ENCODE measurements around the gene YBX1.

The YBX1 gene

DNA sequence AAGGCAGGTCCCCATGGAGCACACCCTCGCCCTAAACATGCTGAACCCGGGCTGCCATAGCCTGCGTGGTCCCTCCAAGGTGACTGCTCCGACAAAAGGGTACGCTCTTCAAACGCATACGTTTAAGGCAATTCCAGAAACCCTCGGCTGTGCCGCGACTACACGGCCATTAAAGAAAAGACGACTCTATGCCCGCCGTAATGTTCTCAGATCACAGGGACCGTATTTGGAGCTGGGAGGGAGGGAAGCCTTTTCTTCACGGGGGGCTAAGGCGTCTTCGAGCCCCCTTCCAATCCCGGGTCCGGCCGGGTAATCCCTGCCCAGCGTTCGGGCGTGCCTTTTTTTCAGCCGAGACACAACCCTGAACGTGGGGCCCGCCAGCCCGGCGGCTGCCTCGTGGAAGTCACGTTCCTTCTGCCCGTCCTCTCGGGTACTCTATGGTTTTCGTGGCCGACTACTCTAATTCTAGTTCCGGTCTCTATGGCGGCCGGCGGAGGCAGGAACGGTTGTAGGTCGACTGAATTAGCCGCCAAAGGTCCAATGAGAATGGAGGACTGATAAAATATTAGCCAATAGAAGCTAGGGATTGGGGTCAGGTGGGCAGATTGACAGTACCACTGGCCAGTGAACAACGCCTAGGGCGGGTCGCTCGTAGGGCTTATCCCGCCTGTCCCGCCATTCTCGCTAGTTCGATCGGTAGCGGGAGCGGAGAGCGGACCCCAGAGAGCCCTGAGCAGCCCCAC, at the start of gene YBX1:
YBX1 (plus strand) TSS at position 678 of the 743 bp plus-strand sequence. CDS start 148 bp downstream, outside the sequence.
- H3K9me3 ChIP-seq (replicated peaks; ENCODE audit: insufficient read depth, low read length) = no peaks in the 10 kb centered on the region
- peak within 1 kb of the TSS; percentile 98 for H3K9ac ChIP-seq (ENCODE audit: low read length)
- no peaks in the 10 kb centered on the region for H3K27me3 ChIP-seq (replicated peaks; ENCODE audit: insufficient read depth, low read length)
- peaks cover 9% of the 10 kb centered on the region; the same call in 1 of the 2 replicates for H3F3A ChIP-seq (ENCODE audit: insufficient read depth, low read length)
- peaks cover 23% of the 10 kb centered on the region for H3K4me1 ChIP-seq (ENCODE audit: low read length)
- H3K27ac ChIP-seq (ENCODE audit: low read length) = peak within 1 kb of the TSS; percentile 87
- H3K36me3 ChIP-seq (replicated peaks; ENCODE audit: insufficient read depth, low read length) = peaks cover 5% of the 10 kb centered on the region; the same call in 1 of the 2 replicates
- no peak for TF ChIP-seq EZH2phosphoT487 (IDR thresholded peaks at IDR 0.05; ENCODE audit: low read length)
- no peak for TF ChIP-seq CTCF (IDR thresholded peaks at IDR 0.05; ENCODE audit: low read length)
- no peak for TF ChIP-seq EZH2 (optimal IDR thresholded peaks at IDR 0.05; ENCODE audit: low read depth, low read length)
- H3K9me2 ChIP-seq (replicated peaks; ENCODE audit: insufficient read depth, low read length) = no peaks in the 10 kb centered on the region
- DNase-seq = peak; percentile 99
- H3K4me3 ChIP-seq (ENCODE audit: low read length) = peak within 1 kb of the TSS; percentile 93
- peaks cover 56% of the 10 kb centered on the region for H3K79me2 ChIP-seq (ENCODE audit: low read length)
- peaks cover 36% of the 10 kb centered on the region for H4K20me1 ChIP-seq (ENCODE audit: insufficient read depth, low read length)
- H2AFZ ChIP-seq (ENCODE audit: low read length) = peak within 1 kb of the TSS; percentile 87
- H3K4me2 ChIP-seq (ENCODE audit: low read depth, low read length) = peak within 1 kb of the TSS; percentile 94

DNA sequence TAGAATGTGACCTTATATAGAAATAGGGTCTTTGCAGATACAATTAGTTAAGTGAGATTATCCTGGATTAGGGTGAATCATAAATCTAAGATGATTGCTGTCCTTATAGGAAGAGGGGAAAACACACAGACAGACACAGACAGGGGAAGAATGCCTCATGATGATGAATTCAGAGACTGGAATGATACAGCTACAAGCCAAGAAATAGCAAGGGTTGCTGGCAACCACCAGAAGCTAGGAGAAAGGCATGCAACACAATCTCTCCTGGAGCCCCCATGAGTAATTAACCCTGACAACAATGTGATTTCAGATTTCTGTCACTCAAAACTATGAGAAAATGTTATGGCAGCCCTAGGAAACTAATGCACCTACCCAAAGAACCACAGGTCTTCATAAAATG, 43.1 kb upstream of the YBX1 start:
- H3K4me2 ChIP-seq (ENCODE audit: low read depth, low read length) = no peak overlapping the region
- no peaks in the 10 kb centered on the region for H4K20me1 ChIP-seq (ENCODE audit: insufficient read depth, low read length)
- H3K9me3 ChIP-seq (replicated peaks; ENCODE audit: insufficient read depth, low read length) = no peaks in the 10 kb centered on the region
- no peak overlapping the region for H2AFZ ChIP-seq (ENCODE audit: low read length)
- DNase-seq = no peak
- H3K27me3 ChIP-seq (replicated peaks; ENCODE audit: insufficient read depth, low read length) = no peaks in the 10 kb centered on the region
- no peak overlapping the region for H3K9ac ChIP-seq (ENCODE audit: low read length)
- H3K79me2 ChIP-seq (ENCODE audit: low read length) = no peaks in the 10 kb centered on the region
- H3K27ac ChIP-seq (ENCODE audit: low read length) = no peak overlapping the region
- H3K9me2 ChIP-seq (replicated peaks; ENCODE audit: insufficient read depth, low read length) = no peaks in the 10 kb centered on the region
- no peaks in the 10 kb centered on the region for H3K36me3 ChIP-seq (replicated peaks; ENCODE audit: insufficient read depth, low read length)
- H3K4me1 ChIP-seq (ENCODE audit: low read length) = no peaks in the 10 kb centered on the region
- no peak overlapping the region for H3K4me3 ChIP-seq (ENCODE audit: low read length)
- no peaks in the 10 kb centered on the region for H3F3A ChIP-seq (ENCODE audit: insufficient read depth, low read length)
- TF ChIP-seq CTCF (IDR thresholded peaks at IDR 0.05; ENCODE audit: low read length) (no peak), EZH2phosphoT487 (IDR thresholded peaks at IDR 0.05; ENCODE audit: low read length) (no peak), EZH2 (optimal IDR thresholded peaks at IDR 0.05; ENCODE audit: low read depth, low read length) (no peak)

- Histone ChIP-seq H3F3A (ENCODE audit: insufficient read depth, low read length) (no peaks in the 10 kb centered on the region), H3K9ac (ENCODE audit: low read length) (no peak overlapping the region), H3K36me3 (replicated peaks; ENCODE audit: insufficient read depth, low read length) (no peaks in the 10 kb centered on the region), H4K20me1 (ENCODE audit: insufficient read depth, low read length) (no peaks in the 10 kb centered on the region), H3K9me3 (replicated peaks; ENCODE audit: insufficient read depth, low read length) (no peaks in the 10 kb centered on the region), H3K27me3 (replicated peaks; ENCODE audit: insufficient read depth, low read length) (no peaks in the 10 kb centered on the region), H2AFZ (ENCODE audit: low read length) (no peak overlapping the region), H3K27ac (ENCODE audit: low read length) (no peak overlapping the region), H3K4me2 (ENCODE audit: low read depth, low read length) (no peak overlapping the region), H3K79me2 (ENCODE audit: low read length) (no peaks in the 10 kb centered on the region), H3K4me1 (ENCODE audit: low read length) (no peaks in the 10 kb centered on the region), H3K4me3 (ENCODE audit: low read length) (no peak overlapping the region), H3K9me2 (replicated peaks; ENCODE audit: insufficient read depth, low read length) (no peaks in the 10 kb centered on the region)
- no peak for DNase-seq
- TF ChIP-seq EZH2 (optimal IDR thresholded peaks at IDR 0.05; ENCODE audit: low read depth, low read length) (no peak), CTCF (IDR thresholded peaks at IDR 0.05; ENCODE audit: low read length) (no peak), EZH2phosphoT487 (IDR thresholded peaks at IDR 0.05; ENCODE audit: low read length) (no peak)
Measured at GRCh38 chr1:42646056-42646455, 36.2 kb upstream of the YBX1 start.

Measured in MM.1S (cell line).